ENCODE data around the gene CEP83. TPM values are rescaled to one million over a fixed set of nuclear protein-coding genes. Genes with fewer than 3 reads are reported as not detected.
"Not testable (repeated sequence)": the region's sequence is repeated elsewhere in the genome, so short reads cannot be mapped to it uniquely, and the experiment has no call there.

CEP83 gene
- total RNA-seq, 1 donor from 2014 or later = 8.6 TPM

DNA sequence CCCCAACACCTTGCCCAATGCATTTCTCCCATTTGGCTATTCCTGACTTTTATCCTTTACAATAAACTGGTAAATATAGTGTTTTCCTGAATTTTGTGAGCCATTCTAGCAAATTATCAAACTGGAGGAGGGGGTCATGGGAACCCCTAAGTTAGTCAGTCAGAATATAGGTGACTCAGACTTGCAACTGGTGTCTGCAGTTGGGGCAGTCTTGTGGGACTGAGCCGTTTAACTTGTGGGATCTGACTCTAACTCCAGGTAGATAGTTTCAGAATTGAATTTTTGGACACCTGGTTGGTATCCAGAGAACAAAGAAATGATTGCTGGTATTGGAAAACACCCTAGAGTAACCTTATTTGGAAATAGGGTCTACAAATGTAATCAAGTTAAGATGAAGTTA is 133.4 kb downstream of the CEP83 start:
- no peak for ATAC-seq
- no peak for DNase-seq
- intact Hi-C loops (cut with micrococcal nuclease) = no loop called here

DNA sequence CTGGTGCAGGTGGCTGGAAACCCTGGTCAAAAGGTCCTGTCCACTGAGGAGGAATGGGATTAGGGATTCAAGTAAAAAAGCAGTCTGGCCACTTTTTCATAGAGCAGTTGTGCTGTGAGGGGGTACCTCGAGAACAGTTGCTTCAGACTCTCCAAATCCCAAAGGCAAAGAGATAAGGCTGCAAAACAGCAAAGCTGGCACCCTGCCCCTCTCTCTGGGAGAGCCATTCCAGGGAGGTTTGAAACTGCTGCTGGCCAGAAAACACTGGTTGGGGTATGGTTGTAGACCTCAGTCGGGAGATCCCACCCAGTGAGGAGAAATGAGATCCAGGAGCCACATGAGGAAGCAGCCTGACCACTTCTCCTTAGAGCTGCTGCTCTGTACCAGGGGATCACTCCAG is 137.3 kb downstream of the CEP83 start:
- DNase-seq (no peak), ATAC-seq (no peak)
- intact Hi-C loops (cut with micrococcal nuclease) = no loop called here

DNA sequence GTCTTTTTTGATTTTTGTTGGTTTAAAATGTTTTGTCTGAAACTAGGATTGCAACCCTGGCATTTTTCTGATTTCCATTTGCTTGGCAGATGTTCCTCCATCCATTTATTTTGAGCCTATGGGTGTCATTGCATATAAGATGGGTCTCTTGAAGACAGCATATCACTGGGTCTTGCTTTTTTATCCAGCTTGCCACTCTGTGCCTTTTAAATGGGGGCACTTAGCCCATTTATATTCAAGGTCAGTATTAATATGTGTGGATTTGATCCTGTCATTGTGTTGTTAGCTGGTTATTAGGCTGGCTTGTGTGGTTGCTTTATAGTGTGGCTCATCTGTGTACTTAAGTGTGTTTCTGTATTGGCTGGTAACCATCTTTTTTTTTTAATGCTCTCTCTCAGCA is 139.6 kb downstream of the CEP83 start:
- no peak for ATAC-seq
- intact Hi-C loops (cut with micrococcal nuclease) = no loop called here

DNA sequence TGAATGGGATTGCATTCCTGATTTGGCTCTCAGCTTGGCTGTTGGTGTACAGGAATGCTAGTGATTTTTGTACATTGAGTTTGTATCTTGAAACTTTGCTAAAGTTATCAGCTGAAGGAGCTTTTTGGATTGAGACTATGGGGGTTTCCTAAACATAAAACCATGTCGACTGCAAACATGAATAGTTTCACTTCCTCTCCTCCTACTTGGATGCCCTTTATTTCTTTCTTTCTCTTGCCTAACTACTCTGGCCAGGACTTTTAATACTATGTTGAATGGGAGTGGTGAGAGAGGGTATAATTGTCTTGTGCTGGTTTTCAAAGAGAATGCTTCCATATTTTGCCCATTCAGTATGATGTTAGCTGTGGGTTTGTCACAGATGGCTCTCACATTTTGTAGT is 141.5 kb downstream of the CEP83 start:
- intact Hi-C loops (cut with micrococcal nuclease) = no loop called here

More for the DNA sequence above, 139.6 kb downstream of the CEP83 start:
- DNase-seq = no peak

DNA sequence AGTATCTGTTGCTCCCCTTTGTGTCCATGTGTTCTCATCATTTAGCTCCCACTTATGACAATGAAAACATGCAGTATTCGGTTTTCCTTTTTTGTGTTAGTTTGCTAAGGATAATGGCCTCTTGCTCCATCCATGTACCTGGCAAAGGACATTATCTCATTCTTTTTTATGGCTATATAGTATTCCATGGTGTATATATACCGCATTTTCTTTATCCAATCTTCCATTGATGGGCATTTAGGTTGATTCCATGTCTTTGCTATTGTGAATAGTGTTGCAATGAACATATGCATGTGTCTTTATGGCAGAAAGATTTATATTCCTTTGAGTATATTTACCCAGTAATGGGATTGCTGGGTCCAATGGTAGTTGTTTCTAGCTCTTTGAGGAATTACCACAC is 143.1 kb downstream of the CEP83 start:
- intact Hi-C loops (cut with micrococcal nuclease); DNase-seq; ATAC-seq: not testable (repeated sequence)

More for the DNA sequence above, 141.5 kb downstream of the CEP83 start:
- ATAC-seq = no peak
- DNase-seq = no peak

DNA sequence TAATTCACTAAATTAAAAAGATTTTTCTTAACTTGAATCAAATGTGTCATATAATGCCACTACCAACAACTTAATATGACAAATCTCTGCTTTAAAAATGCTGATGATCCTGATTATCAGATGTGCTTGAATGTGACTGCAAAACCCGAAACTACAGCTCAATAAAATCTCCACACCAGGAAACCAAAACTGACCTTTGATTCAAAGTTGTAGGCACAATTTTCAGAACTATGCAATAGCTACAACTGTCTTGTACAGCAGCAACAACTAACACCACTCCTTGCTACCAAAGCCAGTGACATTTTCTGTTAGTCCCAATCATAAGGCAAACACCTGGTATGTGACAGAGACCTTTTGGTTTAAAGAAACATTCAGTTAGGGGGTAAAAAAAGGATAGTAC is 147.3 kb downstream of the CEP83 start:
- ATAC-seq (no peak), DNase-seq (no peak)
- intact Hi-C loops (cut with micrococcal nuclease) = no loop called here

DNA sequence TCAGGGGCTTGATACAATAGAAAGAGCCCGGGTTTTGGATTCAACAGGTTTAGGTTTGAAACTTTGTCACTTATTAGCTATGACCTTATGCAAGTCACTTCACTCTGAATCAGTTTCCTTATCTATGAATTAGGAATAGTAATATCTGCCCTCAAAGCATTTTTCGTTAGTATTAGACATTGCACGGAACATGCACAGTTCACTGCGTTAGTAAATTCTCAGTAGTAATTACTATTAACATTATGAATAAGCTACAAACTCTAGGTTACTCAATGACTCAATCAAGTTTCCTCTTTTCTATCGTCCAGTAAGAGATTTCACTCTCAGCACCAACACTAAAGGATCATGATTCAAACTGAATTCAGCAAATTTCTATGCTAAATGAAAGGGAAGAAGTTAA is 150.3 kb downstream of the CEP83 start:
- DNase-seq (no peak), ATAC-seq (no peak)
- intact Hi-C loops (cut with micrococcal nuclease) = no loop called here

DNA sequence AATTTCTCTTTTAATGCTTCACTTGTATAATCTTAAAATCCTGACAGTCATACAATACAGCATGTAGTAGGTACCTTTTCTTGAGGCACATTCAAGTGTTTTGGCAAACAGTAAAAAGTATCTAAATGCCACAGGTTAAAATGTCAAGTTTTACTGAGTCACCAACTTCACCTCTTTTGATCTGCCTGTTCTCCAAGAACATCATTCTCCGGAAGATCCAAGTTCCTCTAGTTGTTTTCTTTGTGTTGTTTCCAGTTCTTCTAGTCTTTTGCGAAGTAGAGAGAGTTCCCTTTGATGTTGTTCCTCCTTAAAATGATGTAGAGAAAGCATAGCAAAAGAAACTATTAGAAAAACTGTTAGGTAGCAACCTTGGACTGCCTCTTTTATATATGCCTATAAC is 151.1 kb downstream of the CEP83 start:
- ATAC-seq (no peak), DNase-seq (no peak)
- intact Hi-C loops (cut with micrococcal nuclease) = no loop called here

DNA sequence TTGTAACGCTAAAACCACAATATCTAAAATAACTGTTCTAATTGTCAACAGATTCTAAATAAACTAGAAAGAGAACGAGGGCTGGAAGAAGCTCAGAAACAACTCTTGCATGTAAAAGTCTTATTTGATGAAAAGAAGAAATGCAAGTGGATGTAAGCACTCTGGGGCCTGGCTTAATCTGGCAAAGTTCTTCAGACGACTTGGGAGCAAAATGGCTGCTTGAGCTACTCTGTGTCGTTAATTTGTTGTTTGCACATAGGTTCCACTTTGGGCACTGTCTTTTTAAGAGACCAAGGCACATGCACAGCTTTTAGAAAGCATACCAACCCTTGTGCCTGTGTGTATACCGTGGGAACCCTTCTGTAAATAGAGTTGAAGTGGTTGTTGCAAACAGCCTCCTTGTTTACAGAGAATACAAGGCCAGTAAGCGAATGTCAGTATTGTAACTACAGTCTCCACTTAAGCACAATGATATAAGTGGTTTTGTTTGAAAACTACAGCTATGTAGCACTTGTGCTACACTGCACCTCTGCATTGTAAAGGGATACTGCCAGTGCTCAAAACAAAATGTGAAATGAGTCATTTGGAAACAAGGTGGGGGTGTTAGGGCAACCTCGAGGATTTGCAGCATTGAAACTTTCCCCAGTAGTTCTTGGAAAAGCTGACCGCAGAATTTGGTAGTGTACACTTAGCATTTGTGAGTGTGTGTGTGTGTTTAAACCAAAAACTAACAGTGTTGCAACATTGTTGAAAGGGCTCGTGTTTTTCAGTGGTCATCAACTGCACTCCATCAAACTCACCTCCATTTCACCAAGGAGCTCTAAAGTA is 154.3 kb downstream of the CEP83 start:
- intact Hi-C loops (cut with micrococcal nuclease) = no loop called here
- no peak for ATAC-seq
- no peak for DNase-seq

DNA sequence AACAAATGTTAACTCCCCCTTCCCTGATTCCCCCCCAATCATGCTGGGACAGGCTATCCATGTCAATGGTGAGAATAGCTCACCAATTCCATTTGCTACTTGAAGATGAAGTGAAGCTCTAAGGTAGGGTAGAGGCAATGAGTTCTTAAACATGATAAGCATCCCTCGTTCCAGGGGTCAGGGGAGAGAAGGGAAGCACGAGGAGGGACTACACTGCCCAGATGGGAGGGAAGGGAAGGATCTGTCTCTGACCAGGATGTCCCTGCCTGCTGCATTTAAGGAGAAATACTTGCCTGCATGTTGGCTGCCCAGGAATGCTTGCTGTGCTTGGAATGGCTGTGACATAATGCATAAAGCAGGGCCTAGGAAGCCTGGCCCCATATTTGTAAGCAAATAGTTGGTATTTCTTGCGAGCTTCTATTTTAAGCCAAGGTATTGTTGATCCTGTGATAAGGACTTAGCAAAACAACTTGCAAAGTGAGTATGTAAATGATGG is 155.1 kb downstream of the CEP83 start:
- intact Hi-C loops (cut with micrococcal nuclease) = no loop called here
- no peak for ATAC-seq
- no peak for DNase-seq

DNA sequence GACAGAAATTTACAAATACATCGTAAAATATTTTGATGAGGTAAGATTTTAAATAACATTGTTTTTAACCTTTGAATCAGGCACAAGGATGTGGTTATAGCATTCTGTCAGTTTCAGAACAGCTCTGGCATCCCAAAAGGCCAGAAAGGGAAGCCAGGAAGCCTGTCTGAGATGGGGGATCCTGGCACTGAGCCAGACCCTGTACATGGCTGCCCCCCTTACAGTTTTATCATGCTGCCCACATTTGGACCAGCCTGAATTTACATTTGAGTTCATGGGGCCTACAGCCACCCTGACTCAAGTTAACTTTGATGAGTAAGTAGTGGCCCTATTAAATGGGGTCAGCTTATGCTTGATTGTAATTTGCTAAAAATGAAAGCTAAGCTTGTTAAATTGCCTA is 155.7 kb downstream of the CEP83 start:
- intact Hi-C loops (cut with micrococcal nuclease) = no loop called here

DNA sequence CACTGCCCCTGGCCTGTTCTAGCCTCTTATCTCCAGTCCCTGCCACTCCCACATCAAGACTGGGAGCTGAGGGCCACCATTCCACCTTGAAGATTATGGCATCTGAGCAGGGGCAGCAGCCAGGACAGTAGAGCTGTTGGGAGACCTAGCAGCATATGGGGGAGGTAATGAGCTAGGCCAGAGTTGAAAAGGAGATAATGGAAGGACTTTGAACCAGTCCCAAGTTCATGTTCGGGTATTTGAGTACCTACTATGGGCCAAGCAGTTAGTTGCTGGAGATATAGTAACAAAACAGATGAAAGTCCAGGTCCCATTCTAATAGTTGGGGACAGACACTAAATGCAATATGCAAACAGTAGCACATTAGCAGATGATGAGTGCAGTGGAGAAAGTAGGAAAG is 159.8 kb downstream of the CEP83 start:
- DNase-seq (no peak), ATAC-seq (no peak)
- intact Hi-C loops (cut with micrococcal nuclease) = no loop called here

More for the DNA sequence above, 155.7 kb downstream of the CEP83 start:
- no peak for ATAC-seq
- DNase-seq = no peak

DNA sequence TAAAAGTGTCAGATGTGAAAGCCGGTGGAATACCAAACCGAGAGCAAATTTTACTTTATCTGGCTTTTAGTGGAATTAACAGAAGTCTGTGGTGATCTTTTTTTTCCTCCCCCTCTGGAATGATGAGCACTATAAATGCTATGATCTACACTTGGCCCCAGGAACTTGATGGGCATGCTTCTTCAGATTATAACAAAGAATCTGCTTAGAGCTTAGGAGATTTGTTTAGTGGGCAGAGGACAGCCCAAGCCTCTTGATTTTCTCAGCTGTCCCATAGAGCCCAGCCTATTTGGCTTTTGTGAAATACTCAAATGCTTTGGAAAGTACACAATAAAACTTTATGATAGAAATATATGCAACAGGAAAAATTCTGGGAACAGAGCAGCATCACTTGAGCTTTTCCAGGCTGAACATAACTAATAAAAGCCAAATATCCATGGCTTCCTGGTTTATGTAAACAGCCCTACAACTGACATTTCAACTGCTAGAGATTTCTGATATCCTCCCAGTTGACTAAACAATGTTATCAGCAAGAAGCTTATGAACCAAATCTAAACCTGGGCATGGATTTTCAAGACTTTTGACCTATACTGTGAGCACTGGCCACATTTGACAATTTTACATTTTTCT is 161.7 kb downstream of the CEP83 start:
- intact Hi-C loops (cut with micrococcal nuclease) = no loop called here
- no peak for ATAC-seq
- DNase-seq = no peak

DNA sequence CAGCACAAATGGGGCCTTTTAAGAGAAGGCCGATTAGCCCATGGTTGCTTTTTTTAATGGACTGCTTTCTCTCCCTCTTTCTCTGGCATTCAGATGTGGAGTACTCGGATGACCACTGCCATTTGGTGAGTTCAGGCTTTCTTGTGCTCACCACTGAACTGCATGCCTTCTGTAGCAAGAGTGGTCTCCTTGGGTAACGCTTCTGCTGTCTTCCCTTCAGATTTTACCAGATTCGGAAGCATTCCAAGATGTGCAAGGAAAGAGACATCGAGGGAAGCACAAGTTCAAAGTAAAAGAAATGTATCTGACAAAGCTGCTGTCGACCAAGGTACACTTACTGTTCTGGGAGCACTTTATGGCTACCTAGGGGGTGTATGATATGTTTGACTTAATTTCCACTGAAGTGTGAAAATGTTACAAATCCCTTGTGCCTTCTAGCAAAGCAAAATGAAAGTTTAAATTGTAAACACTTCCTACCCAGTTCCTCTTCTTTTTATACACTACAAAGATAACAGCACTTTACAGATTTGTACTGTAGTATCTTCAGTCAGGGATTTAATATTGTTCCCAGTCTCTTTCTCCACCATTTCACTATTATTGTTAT is 162.5 kb downstream of the CEP83 start:
- no peak for DNase-seq
- intact Hi-C loops (cut with micrococcal nuclease) = no loop called here
- no peak for ATAC-seq

DNA sequence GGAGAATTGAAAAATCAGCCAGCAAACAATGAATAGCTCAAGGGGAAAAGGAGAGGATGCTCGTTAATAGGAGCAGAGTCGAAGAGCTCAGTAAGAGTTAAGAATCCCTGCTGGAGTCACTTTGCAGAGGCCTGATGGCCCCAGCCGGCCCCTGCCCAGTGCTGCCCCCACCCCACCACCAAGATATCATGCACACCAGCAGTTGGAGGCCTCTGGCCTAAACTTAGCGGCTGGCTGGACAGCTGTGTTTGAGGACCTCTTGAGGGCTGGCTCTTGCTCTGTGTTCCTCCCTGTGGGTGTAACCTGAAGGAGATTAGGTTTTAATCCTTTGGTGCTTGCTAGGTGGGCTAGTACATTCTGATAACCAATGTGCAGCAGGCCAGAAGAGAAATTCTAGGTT is 169.3 kb downstream of the CEP83 start:
- ATAC-seq = peak; percentile 79
- DNase-seq = peak; percentile 50
- intact Hi-C loops (cut with micrococcal nuclease) = no loop called here

DNA sequence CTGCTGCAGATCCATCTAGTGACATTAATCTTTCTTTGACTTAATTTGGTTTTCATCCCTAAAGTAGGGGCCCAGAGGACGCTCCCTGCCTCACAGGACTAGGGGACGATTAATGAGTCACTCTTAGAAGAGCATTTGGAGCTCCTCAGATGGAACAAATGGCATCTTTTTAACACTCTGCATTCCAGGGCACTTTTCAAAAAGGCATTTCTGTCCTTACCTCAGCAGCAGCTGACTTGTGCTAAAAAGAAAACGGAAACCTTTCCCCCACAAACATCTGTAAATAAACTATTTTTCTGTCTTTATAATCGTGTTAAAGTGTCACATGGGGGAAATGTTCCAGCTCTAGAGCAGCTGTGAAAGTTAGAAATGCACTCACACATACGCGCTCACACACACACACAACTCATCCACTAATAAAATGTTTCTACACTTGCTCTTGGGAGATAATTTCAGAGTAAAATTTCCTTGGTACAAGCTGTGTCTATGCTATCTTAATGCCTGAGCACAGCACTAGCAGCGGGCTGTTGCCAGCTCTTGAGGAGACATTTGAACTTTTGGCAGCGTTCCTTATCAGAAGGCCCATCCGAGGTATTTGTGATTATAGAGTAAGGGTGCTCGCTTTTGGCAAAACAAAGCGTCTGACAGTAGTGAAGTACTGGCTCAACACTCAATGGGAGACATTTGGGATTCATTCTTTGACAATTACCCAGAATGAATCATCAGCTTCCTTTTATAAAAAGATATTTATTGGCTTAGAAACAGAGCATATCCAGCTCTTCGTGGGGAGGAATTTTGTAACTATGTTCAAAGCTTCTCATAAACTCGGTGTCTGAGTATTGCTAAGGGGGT is 170.0 kb downstream of the CEP83 start:
- intact Hi-C loops (cut with micrococcal nuclease) = no loop called here
- DNase-seq (peak; percentile 52), ATAC-seq (peak; percentile 79)

DNA sequence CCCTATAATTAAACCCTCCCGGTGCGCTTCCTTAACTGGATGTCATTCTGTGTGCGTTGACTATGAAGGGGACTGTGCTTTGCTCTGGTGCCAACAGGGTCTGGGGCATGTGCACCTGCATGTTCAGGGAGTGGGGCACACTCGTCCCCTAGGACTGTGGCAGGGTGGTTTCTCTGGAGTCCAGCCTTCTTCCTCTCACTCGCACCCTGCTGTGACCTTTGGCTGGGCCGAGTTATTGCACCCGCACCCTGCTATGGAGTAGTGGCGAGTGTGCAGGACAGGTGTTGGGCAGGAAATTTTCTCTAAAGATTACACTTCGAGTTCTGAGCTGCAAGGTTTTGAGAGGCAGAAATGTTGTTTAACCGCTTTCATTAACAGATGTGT is 172.4 kb downstream of the CEP83 start:
- DNase-seq = no peak
- intact Hi-C loops (cut with micrococcal nuclease) = no loop called here
- no peak for ATAC-seq

DNA sequence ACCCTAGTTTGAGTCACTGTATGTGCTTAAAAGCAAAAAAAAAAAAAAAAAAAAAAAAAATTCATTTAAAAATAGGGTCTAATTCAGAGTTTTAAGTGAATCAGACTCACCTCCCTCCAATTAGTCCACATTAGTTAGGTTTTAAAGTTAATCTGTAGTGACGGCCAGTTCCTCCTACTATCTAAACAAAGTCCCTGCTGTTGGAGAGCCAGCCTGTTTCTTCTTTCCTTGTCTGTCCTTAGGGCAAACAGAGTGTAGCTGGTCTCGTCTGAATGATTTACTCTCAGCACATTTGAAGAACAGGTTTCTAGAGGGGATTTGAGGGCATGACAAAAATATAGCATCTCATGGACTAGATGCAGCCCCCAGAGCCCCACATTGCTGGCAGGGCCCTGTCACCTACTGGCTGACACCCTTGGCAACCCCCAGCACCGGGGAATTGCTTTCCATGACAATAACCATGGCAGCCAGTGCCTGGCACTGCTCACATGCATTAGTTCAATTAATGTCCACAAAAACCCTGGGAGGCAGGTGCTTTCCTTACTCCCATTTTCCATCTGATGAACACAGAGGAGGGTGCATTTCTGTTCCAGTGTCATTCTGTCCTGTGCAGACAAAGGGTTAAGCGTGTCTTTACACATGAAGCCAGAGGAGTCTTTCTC is 173.0 kb downstream of the CEP83 start:
- ATAC-seq (no peak), DNase-seq (no peak)
- intact Hi-C loops (cut with micrococcal nuclease) = no loop called here
